ENCODE measurements around the gene DBI.

Gene DBI

GRCh38 chr2:119366161-119366648 is 572 bp upstream of the DBI start:
- no peak for TF ChIP-seq CTCF (IDR thresholded peaks at IDR 0.05)

- no peak for TF ChIP-seq CTCF (IDR thresholded peaks at IDR 0.05)
Measured at GRCh38 chr2:119367472-119368099, 809 bp downstream of the DBI start.

- no peak for TF ChIP-seq CTCF (IDR thresholded peaks at IDR 0.05)
Measured at GRCh38 chr2:119369845-119370244, 3.1 kb downstream of the DBI start.

- TF ChIP-seq CTCF (IDR thresholded peaks at IDR 0.05): no peak
Measured at GRCh38 chr2:119371111-119371510, 4.3 kb downstream of the DBI start.

GRCh38 chr2:119372778-119373568 is 6.2 kb downstream of the DBI start:
- no peak for TF ChIP-seq CTCF (IDR thresholded peaks at IDR 0.05)

- no peak for TF ChIP-seq CTCF (IDR thresholded peaks at IDR 0.05)
Measured at GRCh38 chr2:119376810-119377209, 10.0 kb downstream of the DBI start.

- TF ChIP-seq CTCF (IDR thresholded peaks at IDR 0.05): no peak
Measured at GRCh38 chr2:119377294-119377992, 10.7 kb downstream of the DBI start.
